Hepatocyte (in vitro differentiated cells): ENCODE results near the gene HSPB7.

Experiments used
- CTCF ChIP-seq: fragments of 200-600 bp; sonication (generic); IDR thresholded peaks from 2 replicates; pipeline ENCODE4 v1.5.1; 2016; ENCODE audit warnings: antibody characterized with exemption, mild to moderate bottlenecking; ENCODE audit not compliant: poor library complexity
- EZH2 ChIP-seq: fragments of 200-600 bp; sonication (generic); IDR thresholded peaks from 2 replicates; pipeline ENCODE4 v1.6.1; 2016; ENCODE audit warnings: antibody characterized with exemption, mild to moderate bottlenecking, borderline replicate concordance

DNA sequence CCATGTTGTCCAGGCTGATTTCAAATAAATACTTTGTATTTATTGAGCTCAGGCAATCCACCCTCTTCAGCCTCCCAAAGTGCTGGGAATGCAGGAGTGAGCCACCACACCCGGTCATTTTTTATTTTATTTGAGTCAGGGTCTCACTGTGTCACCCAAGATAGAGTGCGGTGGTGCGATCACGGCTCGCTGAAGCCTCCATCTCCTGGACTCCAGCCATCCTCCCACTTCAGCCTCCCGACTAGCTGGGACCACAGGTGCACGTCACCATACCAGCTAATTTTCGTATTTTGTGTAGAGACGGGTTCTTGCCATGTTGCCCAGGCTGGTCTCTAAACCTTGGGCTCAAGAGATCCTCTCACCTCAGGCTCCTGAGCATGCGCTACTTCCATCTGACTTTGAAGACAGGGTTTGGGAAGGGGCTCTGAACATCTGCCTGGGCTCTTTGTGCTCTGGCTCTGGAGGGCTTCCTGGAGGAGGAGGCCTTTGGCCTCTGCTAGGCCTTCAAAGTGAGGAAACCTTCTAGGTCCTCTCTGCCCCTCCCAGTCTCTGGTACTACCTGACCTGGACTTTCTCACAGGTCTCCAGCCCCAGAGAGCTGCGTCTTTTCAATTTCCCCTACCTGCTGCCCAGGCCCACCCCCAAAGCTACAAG lies 5.8 kb downstream of the HSPB7 start:
- no peak for TF ChIP-seq CTCF
- TF ChIP-seq EZH2: no peak
